SK-N-SH (cell line): ENCODE results near the gene KRTAP4-9. TPM values are rescaled to one million over a fixed set of nuclear protein-coding genes. Genes with fewer than 3 reads are reported as not detected.

Experiments used
- CTCF ChIA-PET: fragments of 300-600, 350-600 bp; formaldehyde crosslinking; extraction: SDS; loops from one replicate; lab custom pipeline; 2021; lab: Yijun Ruan, JAX
- POLR2A ChIA-PET: fragments of 350-600 bp; sonication (Branson Sonifier 250); formaldehyde crosslinking; extraction: SDS; loops from one replicate; lab custom pipeline; 2020; ENCODE audit warnings: antibody characterized with exemption, inconsistent platforms; lab: Yijun Ruan, JAX
- DNase-seq: peaks from one replicate; pipeline ENCODE4 v3.0.0; 2012
- H2AFZ ChIP-seq: fragments of 200-600 bp; sonication (generic); 2 replicates; pipeline ENCODE4 v1.8.1; 2016; ENCODE audit warnings: antibody characterized with exemption, mild to moderate bottlenecking, low read depth
- H3F3A ChIP-seq: fragments of 200-600 bp; sonication (generic); replicated peaks from 2 replicates; pipeline ENCODE3; 2016; ENCODE audit warnings: antibody characterized with exemption, mild to moderate bottlenecking; ENCODE audit not compliant: insufficient read depth
- H3K27ac ChIP-seq, 2 experiments: fragments of 200-500 bp in 1 of 2; fragments of 200-600 bp in 1 of 2; sonication (Bioruptor generic) in 1 of 2; sonication (generic), shearing (Covaris generic) in 1 of 2; 2 replicates each; pipeline versions ENCODE4 v1.5.1 to v1.6.1; 2014 to 2016; ENCODE audit warnings: low read depth in 2 of 2, inconsistent platforms in 1 of 2, low read length in 1 of 2, mild to moderate bottlenecking in 1 of 2, mixed read lengths in 1 of 2
- H3K27me3 ChIP-seq: fragments of 200-600 bp; sonication (generic), shearing (Covaris generic); 2 replicates; pipeline ENCODE4 v1.6.1; 2016; ENCODE audit warnings: mixed run types; ENCODE audit not compliant: insufficient read depth
- H3K36me3 ChIP-seq, 2 experiments: fragments of 200-500 bp in 1 of 2; fragments of 200-600 bp in 1 of 2; sonication (Bioruptor generic) in 1 of 2; sonication (generic) in 1 of 2; replicated peaks in 1 of 2; 2 replicates each; pipeline versions ENCODE3 to v1.5.1; 2014 to 2016; ENCODE audit warnings: low read length in 1 of 2, mild to moderate bottlenecking in 1 of 2; ENCODE audit not compliant: insufficient read depth in 2 of 2, control insufficient read depth in 1 of 2
- H3K4me1 ChIP-seq, 2 experiments: fragments of 200-500 bp in 1 of 2; fragments of 200-600 bp in 1 of 2; sonication (Bioruptor generic) in 1 of 2; sonication (generic), shearing (Covaris generic) in 1 of 2; 2 replicates each; pipeline versions ENCODE4 v1.5.1 to v1.6.1; 2014 to 2016; ENCODE audit warnings: low read depth in 1 of 2, low read length in 1 of 2, mixed run types in 1 of 2; ENCODE audit not compliant: insufficient read depth in 2 of 2, control insufficient read depth in 1 of 2
- H3K4me2 ChIP-seq: fragments of 200-600 bp; sonication (generic), shearing (Covaris generic); 2 replicates; pipeline ENCODE4 v1.6.1; 2017; ENCODE audit warnings: mixed run types
- H3K4me3 ChIP-seq, 2 experiments: fragments of 200-500 bp in 1 of 2; fragments of 200-600 bp in 1 of 2; sonication (Bioruptor generic) in 1 of 2; sonication (generic), shearing (Covaris generic) in 1 of 2; 2 replicates each; pipeline versions ENCODE4 v1.5.1 to v1.8.1; 2014 to 2016; ENCODE audit warnings: low read depth in 2 of 2, inconsistent platforms in 1 of 2, low read length in 1 of 2, mild to moderate bottlenecking in 1 of 2, mixed read lengths in 1 of 2, moderate library complexity in 1 of 2
- H3K79me2 ChIP-seq: fragments of 200-600 bp; sonication (generic); 2 replicates; pipeline ENCODE4 v1.8.1; 2017; ENCODE audit warnings: mild to moderate bottlenecking; ENCODE audit not compliant: insufficient read depth
- H3K9ac ChIP-seq: fragments of 200-600 bp; sonication (generic); 2 replicates; pipeline ENCODE4 v1.6.1; 2017; ENCODE audit warnings: mixed run types
- H3K9me2 ChIP-seq: fragments of 200-600 bp; sonication (generic); 2 replicates; pipeline ENCODE4 v1.6.1; 2017; ENCODE audit warnings: mixed run types
- H3K9me3 ChIP-seq: fragments of 200-600 bp; sonication (generic); 2 replicates; pipeline ENCODE4 v1.6.1; 2017; ENCODE audit warnings: mixed run types, mild to moderate bottlenecking, moderate library complexity
- H4K20me1 ChIP-seq: fragments of 200-600 bp; sonication (generic); 2 replicates; pipeline ENCODE4 v1.6.1; 2017; ENCODE audit warnings: mild to moderate bottlenecking, mixed run types; ENCODE audit not compliant: insufficient read depth
- CHD2 ChIP-seq: fragments of 150-350 bp; IDR thresholded peaks from 2 replicates; pipeline ENCODE4 v1.6.1; 2018; ENCODE audit warnings: low read length; ENCODE audit not compliant: partially characterized antibody
- EZH2phosphoT487 ChIP-seq: fragments of 200-600 bp; sonication (generic); IDR thresholded peaks from 2 replicates; pipeline ENCODE4 v1.6.1; 2017; ENCODE audit warnings: low read depth, mixed run types, mild to moderate bottlenecking, antibody characterized with exemption, moderate library complexity, borderline replicate concordance
- GABPA ChIP-seq: IDR thresholded peaks from 2 replicates; pipeline ENCODE4 v1.4.0; 2012; ENCODE audit warnings: low read depth, mild to moderate bottlenecking
- IRF3 ChIP-seq: fragments of 150-350 bp; IDR thresholded peaks from 2 replicates; pipeline ENCODE4 v1.6.1; 2016; ENCODE audit warnings: mild to moderate bottlenecking, low read depth, low read length
- MAX ChIP-seq: IDR thresholded peaks from 2 replicates; pipeline ENCODE4 v1.4.0; 2012; ENCODE audit warnings: low read depth
- MEF2A ChIP-seq: IDR thresholded peaks from 2 replicates; pipeline ENCODE4 v1.4.0; 2012; ENCODE audit warnings: low read depth, borderline replicate concordance
- MXI1 ChIP-seq: IDR thresholded peaks from 2 replicates; pipeline ENCODE4 v1.6.1; 2012; ENCODE audit warnings: mild to moderate bottlenecking, low read depth, low read length, improper control_type of control experiment
- NRF1 ChIP-seq: IDR thresholded peaks from 2 replicates; pipeline ENCODE4 v1.6.1; 2012; ENCODE audit warnings: low read depth, mild to moderate bottlenecking, low read length
- PBX3 ChIP-seq: IDR thresholded peaks from 2 replicates; pipeline ENCODE4; 2012
- RAD21 ChIP-seq: IDR thresholded peaks from 2 replicates; pipeline ENCODE4 v1.6.1; 2012; ENCODE audit warnings: mild to moderate bottlenecking, low read length
- RCOR1 ChIP-seq: fragments of 150-350 bp; IDR thresholded peaks from 2 replicates; pipeline ENCODE4 v1.6.1; 2017; ENCODE audit warnings: antibody characterized with exemption, low read length
- RXRA ChIP-seq: IDR thresholded peaks from 2 replicates; pipeline ENCODE4 v1.4.0; 2012; ENCODE audit warnings: low read depth, mild to moderate bottlenecking, borderline replicate concordance
- SIN3A ChIP-seq: IDR thresholded peaks from 2 replicates; pipeline ENCODE4 v1.6.1; 2012; ENCODE audit warnings: low read depth, mild to moderate bottlenecking, low read length, moderate library complexity, borderline replicate concordance
- SMC3 ChIP-seq: IDR thresholded peaks from 2 replicates; pipeline ENCODE4 v1.6.1; 2012; ENCODE audit warnings: low read depth, low read length, improper control_type of control experiment
- TAF1 ChIP-seq: IDR thresholded peaks from 2 replicates; pipeline ENCODE4 v1.6.1; 2012; ENCODE audit warnings: low read depth, mild to moderate bottlenecking, low read length, moderate library complexity, borderline replicate concordance
- TCF12 ChIP-seq: IDR thresholded peaks from 2 replicates; pipeline ENCODE4 v1.4.0; 2012
- WGBS: methylation state at CpG from one replicate; pipeline ENCODE4 v1.1.6; 2017; ENCODE audit warnings: low lambda C conversion rate; 5-methylcytosine and 5-hydroxymethylcytosine counted together
- polyA plus RNA-seq, 3 experiments: library from polyadenylated mRNA; depleted of rRNA; stranded (reverse); fragments of >200 nt; gene quantifications; 2 replicates each; pipeline ENCODE4 v1.2.3, GENCODE V29; 2012
- TF ChIP-seq, protein P1 (sequence below): fragments of 200-600 bp; sonication (generic); IDR thresholded peaks from 2 replicates; pipeline ENCODE4 v1.6.1; 2017; ENCODE audit warnings: antibody characterized with exemption, mild to moderate bottlenecking, moderate library complexity
- TF ChIP-seq, protein P2 (sequence below): fragments of 150-350 bp; IDR thresholded peaks from 2 replicates; pipeline ENCODE4 v1.6.1; 2017; ENCODE audit warnings: antibody characterized with exemption, low read length, low read depth, borderline replicate concordance
- TF ChIP-seq, protein P3 (sequence below): IDR thresholded peaks from 2 replicates; pipeline ENCODE4 v1.4.0; 2012; ENCODE audit warnings: low read depth, borderline replicate concordance
- TF ChIP-seq, protein P4 (sequence below): IDR thresholded peaks from 2 replicates; pipeline ENCODE4 v1.4.0; 2012; ENCODE audit warnings: low read depth, borderline replicate concordance

Gene KRTAP4-9
- polyA plus RNA-seq, 1 of the 3 experiments (the other 2 are of a cell fraction), result not detected

DNA sequence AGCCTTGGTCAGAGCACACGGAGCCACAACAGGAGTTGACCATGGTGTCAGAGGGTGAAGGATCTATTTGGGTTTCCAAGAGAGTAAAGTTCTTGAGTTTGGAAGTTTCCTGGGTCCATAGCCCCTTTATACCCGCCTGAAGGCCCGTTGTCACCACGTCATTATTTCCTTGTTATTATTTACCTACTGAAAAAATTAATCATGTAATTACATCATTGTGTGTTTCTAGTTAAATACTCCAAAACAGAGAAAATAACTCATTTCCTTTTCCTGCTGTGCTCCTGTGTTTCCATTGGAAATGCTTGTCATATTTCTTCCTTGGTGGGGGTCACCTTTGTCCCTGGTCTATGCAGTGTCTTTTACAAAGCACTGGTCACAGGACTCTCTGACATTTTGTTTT lies 7.1 kb upstream of the KRTAP4-9 start, which contains the start of gene KRTAP4-8 (continued):
- no peak for TF ChIP-seq TCF12
- no peak for TF ChIP-seq RCOR1
- no peak for TF ChIP-seq IRF3
- no peak for TF ChIP-seq GABPA
- TF ChIP-seq RAD21, result no peak
- TF ChIP-seq, protein P1, sequence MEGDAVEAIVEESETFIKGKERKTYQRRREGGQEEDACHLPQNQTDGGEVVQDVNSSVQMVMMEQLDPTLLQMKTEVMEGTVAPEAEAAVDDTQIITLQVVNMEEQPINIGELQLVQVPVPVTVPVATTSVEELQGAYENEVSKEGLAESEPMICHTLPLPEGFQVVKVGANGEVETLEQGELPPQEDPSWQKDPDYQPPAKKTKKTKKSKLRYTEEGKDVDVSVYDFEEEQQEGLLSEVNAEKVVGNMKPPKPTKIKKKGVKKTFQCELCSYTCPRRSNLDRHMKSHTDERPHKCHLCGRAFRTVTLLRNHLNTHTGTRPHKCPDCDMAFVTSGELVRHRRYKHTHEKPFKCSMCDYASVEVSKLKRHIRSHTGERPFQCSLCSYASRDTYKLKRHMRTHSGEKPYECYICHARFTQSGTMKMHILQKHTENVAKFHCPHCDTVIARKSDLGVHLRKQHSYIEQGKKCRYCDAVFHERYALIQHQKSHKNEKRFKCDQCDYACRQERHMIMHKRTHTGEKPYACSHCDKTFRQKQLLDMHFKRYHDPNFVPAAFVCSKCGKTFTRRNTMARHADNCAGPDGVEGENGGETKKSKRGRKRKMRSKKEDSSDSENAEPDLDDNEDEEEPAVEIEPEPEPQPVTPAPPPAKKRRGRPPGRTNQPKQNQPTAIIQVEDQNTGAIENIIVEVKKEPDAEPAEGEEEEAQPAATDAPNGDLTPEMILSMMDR, result no peak
- no peak for TF ChIP-seq MAX
- no peak for TF ChIP-seq SMC3
- TF ChIP-seq CHD2, result no peak
- TF ChIP-seq, all 33 proteins: peak for 0

DNA sequence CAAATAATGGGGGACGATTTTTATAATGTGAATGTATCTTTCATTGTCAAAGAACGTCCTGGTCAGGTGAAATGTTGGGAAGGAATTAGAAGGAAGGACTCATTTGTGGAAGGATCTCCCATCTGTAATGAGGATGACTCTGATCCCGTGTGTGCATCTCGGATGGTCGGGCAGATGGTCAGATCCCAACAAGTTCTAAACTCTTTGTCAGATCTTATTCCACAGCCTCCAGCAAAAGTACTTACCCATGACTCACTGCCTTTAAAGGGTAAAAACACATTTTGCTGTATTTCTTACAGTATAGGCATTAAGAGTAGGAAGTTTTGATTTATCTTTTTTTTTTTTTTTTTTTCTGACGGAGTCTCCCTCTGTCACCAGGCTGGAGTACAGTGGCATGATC lies 6.7 kb upstream of the KRTAP4-9 start:
- Histone ChIP-seq H3K4me3 (no peak overlapping the region), H2AFZ (no peak overlapping the region), H3K79me2 (no peaks in the 10 kb centered on the region), H3K4me2 (0 out of 2 replicates have a peak overlapping the region, but pooled peaks have one; percentile 15), H3K9ac (no peak overlapping the region), H3K9me3 (no peaks in the 10 kb centered on the region), H3K36me3 (no peaks in the 10 kb centered on the region), H3K4me1 (peaks cover 0 to 5% of the 10 kb centered on the region in 2 experiments; a peak in 1 of 4 replicates), H3F3A (peaks cover 6% of the 10 kb centered on the region), H4K20me1 (no peaks in the 10 kb centered on the region), H3K27ac (no peak overlapping the region), H3K9me2 (no peaks in the 10 kb centered on the region), H3K27me3 (no peaks in the 10 kb centered on the region)
- ChIA-PET CTCF (no interaction called here), POLR2A (no interaction called here)
- no peak for DNase-seq
- 11% methylated on average over 6 of the region's 6 CpGs for WGBS
- TF ChIP-seq MEF2A (no peak), RXRA (no peak), CHD2 (no peak), SMC3 (no peak), TAF1 (no peak), NRF1 (no peak), EZH2phosphoT487 (no peak), SIN3A (no peak), MXI1 (no peak), PBX3 (no peak), RCOR1 (no peak), RAD21 (no peak)
- TF ChIP-seq, protein P2, sequence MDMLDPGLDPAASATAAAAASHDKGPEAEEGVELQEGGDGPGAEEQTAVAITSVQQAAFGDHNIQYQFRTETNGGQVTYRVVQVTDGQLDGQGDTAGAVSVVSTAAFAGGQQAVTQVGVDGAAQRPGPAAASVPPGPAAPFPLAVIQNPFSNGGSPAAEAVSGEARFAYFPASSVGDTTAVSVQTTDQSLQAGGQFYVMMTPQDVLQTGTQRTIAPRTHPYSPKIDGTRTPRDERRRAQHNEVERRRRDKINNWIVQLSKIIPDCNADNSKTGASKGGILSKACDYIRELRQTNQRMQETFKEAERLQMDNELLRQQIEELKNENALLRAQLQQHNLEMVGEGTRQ, result no peak
- TF ChIP-seq, protein P1, result no peak
- TF ChIP-seq, protein P3, sequence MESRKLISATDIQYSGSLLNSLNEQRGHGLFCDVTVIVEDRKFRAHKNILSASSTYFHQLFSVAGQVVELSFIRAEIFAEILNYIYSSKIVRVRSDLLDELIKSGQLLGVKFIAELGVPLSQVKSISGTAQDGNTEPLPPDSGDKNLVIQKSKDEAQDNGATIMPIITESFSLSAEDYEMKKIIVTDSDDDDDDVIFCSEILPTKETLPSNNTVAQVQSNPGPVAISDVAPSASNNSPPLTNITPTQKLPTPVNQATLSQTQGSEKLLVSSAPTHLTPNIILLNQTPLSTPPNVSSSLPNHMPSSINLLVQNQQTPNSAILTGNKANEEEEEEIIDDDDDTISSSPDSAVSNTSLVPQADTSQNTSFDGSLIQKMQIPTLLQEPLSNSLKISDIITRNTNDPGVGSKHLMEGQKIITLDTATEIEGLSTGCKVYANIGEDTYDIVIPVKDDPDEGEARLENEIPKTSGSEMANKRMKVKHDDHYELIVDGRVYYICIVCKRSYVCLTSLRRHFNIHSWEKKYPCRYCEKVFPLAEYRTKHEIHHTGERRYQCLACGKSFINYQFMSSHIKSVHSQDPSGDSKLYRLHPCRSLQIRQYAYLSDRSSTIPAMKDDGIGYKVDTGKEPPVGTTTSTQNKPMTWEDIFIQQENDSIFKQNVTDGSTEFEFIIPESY, result no peak
- TF ChIP-seq, protein P4, sequence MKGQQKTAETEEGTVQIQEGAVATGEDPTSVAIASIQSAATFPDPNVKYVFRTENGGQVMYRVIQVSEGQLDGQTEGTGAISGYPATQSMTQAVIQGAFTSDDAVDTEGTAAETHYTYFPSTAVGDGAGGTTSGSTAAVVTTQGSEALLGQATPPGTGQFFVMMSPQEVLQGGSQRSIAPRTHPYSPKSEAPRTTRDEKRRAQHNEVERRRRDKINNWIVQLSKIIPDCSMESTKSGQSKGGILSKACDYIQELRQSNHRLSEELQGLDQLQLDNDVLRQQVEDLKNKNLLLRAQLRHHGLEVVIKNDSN, result no peak
